SK-N-SH treated with all-trans-retinoic acid at 6 μM for 48 hours (cell line): ENCODE data around the gene KDM4C.

Experiments
- ATAC-seq: fragments of 200-7000 bp; cut with Tn5 transposase; 3 replicates; pipeline ENCODE4 v1.9.1; 2020; ENCODE audit warnings: mild to moderate bottlenecking, moderate library complexity
- ARNTL ChIP-seq: fragments of 450-650 bp; formaldehyde crosslinking; IDR thresholded peaks from 2 replicates; pipeline ENCODE4 v1.5.0; 2020; ENCODE audit warnings: low read depth, mild to moderate bottlenecking, moderate library complexity, borderline replicate concordance
- BACH2 ChIP-seq: fragments of 250-450 bp; sonication (Bioruptor Pico); IDR thresholded peaks from 2 replicates; pipeline ENCODE4 v1.9.0; 2021; ENCODE audit warnings: mild to moderate bottlenecking, borderline replicate concordance
- CSDC2 ChIP-seq: fragments of 250-450 bp; sonication (Bioruptor Pico); IDR thresholded peaks from 2 replicates; pipeline ENCODE4 v1.5.0; 2020; ENCODE audit warnings: mild to moderate bottlenecking, moderate library complexity
- ESRRG ChIP-seq: fragments of 250-450 bp; sonication (Bioruptor Pico); IDR thresholded peaks from 2 replicates; pipeline ENCODE4 v1.6.1; 2021; ENCODE audit warnings: mild to moderate bottlenecking
- GLIS3 ChIP-seq: fragments of 250-450 bp; sonication (Bioruptor Pico); IDR thresholded peaks from 2 replicates; pipeline ENCODE4 v1.5.0; 2020; ENCODE audit warnings: mild to moderate bottlenecking, moderate library complexity
- ISL1 ChIP-seq: fragments of 250-450 bp; sonication (Bioruptor Pico); IDR thresholded peaks from 2 replicates; pipeline ENCODE4 v2.1.2; 2022; ENCODE audit warnings: mild to moderate bottlenecking, moderate library complexity
- OSR1 ChIP-seq: fragments of 250-450 bp; sonication (Bioruptor Pico); IDR thresholded peaks from 2 replicates; pipeline ENCODE4 v1.8.0; 2022; ENCODE audit warnings: moderate library complexity, mild to moderate bottlenecking, inconsistent platforms
- PPARA ChIP-seq: fragments of 250-450 bp; sonication (Bioruptor Pico); IDR thresholded peaks from 2 replicates; pipeline ENCODE4 v1.5.0; 2020; ENCODE audit warnings: mild to moderate bottlenecking, borderline replicate concordance
- RARB ChIP-seq: fragments of 250-450 bp; sonication (Bioruptor Pico); IDR thresholded peaks from 2 replicates; pipeline ENCODE4 v1.8.0; 2021; ENCODE audit warnings: mild to moderate bottlenecking, moderate library complexity
- SNAI2 ChIP-seq: fragments of 250-450 bp; sonication (Bioruptor Pico); IDR thresholded peaks from 2 replicates; pipeline ENCODE4 v1.5.0; 2020; ENCODE audit warnings: mild to moderate bottlenecking, moderate library complexity
- TCF4 ChIP-seq: fragments of 250-450 bp; sonication (Bioruptor Pico); IDR thresholded peaks from 2 replicates; pipeline ENCODE4 v1.8.0; 2021; ENCODE audit warnings: mild to moderate bottlenecking, moderate library complexity, borderline replicate concordance
- TOX ChIP-seq: fragments of 250-450 bp; sonication (Bioruptor Pico); IDR thresholded peaks from 2 replicates; pipeline ENCODE4 v1.8.0; 2021; ENCODE audit warnings: mild to moderate bottlenecking, moderate library complexity, borderline replicate concordance
- ZC3H10 ChIP-seq: fragments of 250-450 bp; sonication (Bioruptor Pico); IDR thresholded peaks from 2 replicates; pipeline ENCODE4 v1.5.1; 2021; ENCODE audit warnings: mild to moderate bottlenecking, moderate library complexity
- ZFP3 ChIP-seq: fragments of 250-450 bp; sonication (Bioruptor Pico); IDR thresholded peaks from 2 replicates; pipeline ENCODE4 v1.5.0; 2020; ENCODE audit warnings: mild to moderate bottlenecking, moderate library complexity
- ZFP30 ChIP-seq: fragments of 450-650 bp; formaldehyde crosslinking; IDR thresholded peaks from 2 replicates; pipeline ENCODE4 v1.5.0; 2022; ENCODE audit warnings: mild to moderate bottlenecking, moderate library complexity
- ZNF565 ChIP-seq: fragments of 450-650 bp; formaldehyde crosslinking; conservative IDR thresholded peaks from 2 replicates; pipeline ENCODE4 v1.5.0; 2020; ENCODE audit warnings: low read depth, mild to moderate bottlenecking, moderate library complexity
- ZNF70 ChIP-seq: fragments of 450-650 bp; formaldehyde crosslinking; IDR thresholded peaks from 2 replicates; pipeline ENCODE4 v1.5.0; 2020; ENCODE audit warnings: mild to moderate bottlenecking, moderate library complexity
- ZNF8 ChIP-seq: fragments of 450-650 bp; formaldehyde crosslinking; IDR thresholded peaks from 2 replicates; pipeline ENCODE4 v1.5.0; 2020; ENCODE audit warnings: mild to moderate bottlenecking, moderate library complexity
- TF ChIP-seq, protein P1 (sequence below): fragments of 250-450 bp; sonication (Bioruptor Pico); IDR thresholded peaks from 2 replicates; pipeline ENCODE4 v1.8.0; 2020; ENCODE audit warnings: mild to moderate bottlenecking, moderate library complexity, borderline replicate concordance
- TF ChIP-seq, protein P2 (sequence below): fragments of 250-450 bp; sonication (Bioruptor Pico); IDR thresholded peaks from 2 replicates; pipeline ENCODE4 v1.5.1; 2020; ENCODE audit warnings: low read depth, mild to moderate bottlenecking, moderate library complexity
- TF ChIP-seq, protein P3 (sequence below): fragments of 250-450 bp; sonication (Bioruptor Pico); IDR thresholded peaks from 2 replicates; pipeline ENCODE4 v1.8.0; 2021; ENCODE audit warnings: low read depth, mild to moderate bottlenecking, moderate library complexity, borderline replicate concordance
- TF ChIP-seq, protein P4 (sequence below): fragments of 250-450 bp; sonication (Bioruptor Pico); IDR thresholded peaks from 2 replicates; pipeline ENCODE4 v1.5.1; 2021; ENCODE audit warnings: mild to moderate bottlenecking, moderate library complexity
- TF ChIP-seq, protein P5 (sequence below): fragments of 250-450 bp; sonication (Bioruptor Pico); IDR thresholded peaks from 2 replicates; pipeline ENCODE4 v1.5.0; 2020; ENCODE audit warnings: mild to moderate bottlenecking, moderate library complexity

Gene KDM4C

DNA sequence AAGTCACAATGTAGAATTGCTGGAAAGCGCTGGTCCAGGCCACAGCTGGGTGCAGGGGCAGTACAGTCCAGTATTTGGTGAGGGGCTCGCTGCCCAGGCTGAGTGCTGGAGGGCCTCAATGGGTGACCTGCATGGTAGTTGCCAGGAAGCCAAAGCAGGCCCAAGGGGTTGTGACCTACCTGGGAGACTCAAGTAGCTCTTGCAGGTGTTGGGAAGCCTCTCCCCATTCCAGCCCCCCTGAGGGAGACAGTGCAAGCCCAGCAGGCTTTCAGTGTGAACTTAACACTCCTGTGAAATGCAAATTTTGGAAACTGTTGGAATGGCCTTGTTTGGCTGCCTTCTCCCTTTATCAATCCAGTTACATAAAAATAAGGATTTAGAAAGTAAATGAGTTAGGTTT, 13.9 kb downstream of the KDM4C start:
- no peak for ATAC-seq
- TF ChIP-seq, protein P1, sequence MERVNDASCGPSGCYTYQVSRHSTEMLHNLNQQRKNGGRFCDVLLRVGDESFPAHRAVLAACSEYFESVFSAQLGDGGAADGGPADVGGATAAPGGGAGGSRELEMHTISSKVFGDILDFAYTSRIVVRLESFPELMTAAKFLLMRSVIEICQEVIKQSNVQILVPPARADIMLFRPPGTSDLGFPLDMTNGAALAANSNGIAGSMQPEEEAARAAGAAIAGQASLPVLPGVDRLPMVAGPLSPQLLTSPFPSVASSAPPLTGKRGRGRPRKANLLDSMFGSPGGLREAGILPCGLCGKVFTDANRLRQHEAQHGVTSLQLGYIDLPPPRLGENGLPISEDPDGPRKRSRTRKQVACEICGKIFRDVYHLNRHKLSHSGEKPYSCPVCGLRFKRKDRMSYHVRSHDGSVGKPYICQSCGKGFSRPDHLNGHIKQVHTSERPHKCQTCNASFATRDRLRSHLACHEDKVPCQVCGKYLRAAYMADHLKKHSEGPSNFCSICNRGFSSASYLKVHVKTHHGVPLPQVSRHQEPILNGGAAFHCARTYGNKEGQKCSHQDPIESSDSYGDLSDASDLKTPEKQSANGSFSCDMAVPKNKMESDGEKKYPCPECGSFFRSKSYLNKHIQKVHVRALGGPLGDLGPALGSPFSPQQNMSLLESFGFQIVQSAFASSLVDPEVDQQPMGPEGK (CRISPR knock-in tag): no peak
- TF ChIP-seq ZNF8 (CRISPR knock-in tag) (no peak), ZC3H10 (CRISPR knock-in tag) (no peak), ISL1 (CRISPR knock-in tag) (no peak), BACH2 (no peak), TOX (no peak), ZNF565 (no peak), TCF4 (no peak), PPARA (CRISPR knock-in tag) (no peak), ZNF70 (CRISPR knock-in tag) (no peak), GLIS3 (CRISPR knock-in tag) (no peak)
- TF ChIP-seq, protein P2, sequence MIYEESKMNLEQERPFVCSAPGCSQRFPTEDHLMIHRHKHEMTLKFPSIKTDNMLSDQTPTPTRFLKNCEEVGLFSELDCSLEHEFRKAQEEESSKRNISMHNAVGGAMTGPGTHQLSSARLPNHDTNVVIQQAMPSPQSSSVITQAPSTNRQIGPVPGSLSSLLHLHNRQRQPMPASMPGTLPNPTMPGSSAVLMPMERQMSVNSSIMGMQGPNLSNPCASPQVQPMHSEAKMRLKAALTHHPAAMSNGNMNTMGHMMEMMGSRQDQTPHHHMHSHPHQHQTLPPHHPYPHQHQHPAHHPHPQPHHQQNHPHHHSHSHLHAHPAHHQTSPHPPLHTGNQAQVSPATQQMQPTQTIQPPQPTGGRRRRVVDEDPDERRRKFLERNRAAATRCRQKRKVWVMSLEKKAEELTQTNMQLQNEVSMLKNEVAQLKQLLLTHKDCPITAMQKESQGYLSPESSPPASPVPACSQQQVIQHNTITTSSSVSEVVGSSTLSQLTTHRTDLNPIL (CRISPR knock-in tag): no peak
- TF ChIP-seq, protein P3, sequence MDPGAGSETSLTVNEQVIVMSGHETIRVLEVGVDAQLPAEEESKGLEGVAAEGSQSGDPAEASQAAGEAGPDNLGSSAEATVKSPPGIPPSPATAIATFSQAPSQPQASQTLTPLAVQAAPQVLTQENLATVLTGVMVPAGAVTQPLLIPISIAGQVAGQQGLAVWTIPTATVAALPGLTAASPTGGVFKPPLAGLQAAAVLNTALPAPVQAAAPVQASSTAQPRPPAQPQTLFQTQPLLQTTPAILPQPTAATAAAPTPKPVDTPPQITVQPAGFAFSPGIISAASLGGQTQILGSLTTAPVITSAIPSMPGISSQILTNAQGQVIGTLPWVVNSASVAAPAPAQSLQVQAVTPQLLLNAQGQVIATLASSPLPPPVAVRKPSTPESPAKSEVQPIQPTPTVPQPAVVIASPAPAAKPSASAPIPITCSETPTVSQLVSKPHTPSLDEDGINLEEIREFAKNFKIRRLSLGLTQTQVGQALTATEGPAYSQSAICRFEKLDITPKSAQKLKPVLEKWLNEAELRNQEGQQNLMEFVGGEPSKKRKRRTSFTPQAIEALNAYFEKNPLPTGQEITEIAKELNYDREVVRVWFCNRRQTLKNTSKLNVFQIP (CRISPR knock-in tag): no peak
- TF ChIP-seq, protein P4, sequence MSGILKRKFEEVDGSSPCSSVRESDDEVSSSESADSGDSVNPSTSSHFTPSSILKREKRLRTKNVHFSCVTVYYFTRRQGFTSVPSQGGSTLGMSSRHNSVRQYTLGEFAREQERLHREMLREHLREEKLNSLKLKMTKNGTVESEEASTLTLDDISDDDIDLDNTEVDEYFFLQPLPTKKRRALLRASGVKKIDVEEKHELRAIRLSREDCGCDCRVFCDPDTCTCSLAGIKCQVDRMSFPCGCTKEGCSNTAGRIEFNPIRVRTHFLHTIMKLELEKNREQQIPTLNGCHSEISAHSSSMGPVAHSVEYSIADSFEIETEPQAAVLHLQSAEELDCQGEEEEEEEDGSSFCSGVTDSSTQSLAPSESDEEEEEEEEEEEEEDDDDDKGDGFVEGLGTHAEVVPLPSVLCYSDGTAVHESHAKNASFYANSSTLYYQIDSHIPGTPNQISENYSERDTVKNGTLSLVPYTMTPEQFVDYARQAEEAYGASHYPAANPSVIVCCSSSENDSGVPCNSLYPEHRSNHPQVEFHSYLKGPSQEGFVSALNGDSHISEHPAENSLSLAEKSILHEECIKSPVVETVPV (CRISPR knock-in tag): no peak
- TF ChIP-seq, all 23 proteins: peak for 0

DNA sequence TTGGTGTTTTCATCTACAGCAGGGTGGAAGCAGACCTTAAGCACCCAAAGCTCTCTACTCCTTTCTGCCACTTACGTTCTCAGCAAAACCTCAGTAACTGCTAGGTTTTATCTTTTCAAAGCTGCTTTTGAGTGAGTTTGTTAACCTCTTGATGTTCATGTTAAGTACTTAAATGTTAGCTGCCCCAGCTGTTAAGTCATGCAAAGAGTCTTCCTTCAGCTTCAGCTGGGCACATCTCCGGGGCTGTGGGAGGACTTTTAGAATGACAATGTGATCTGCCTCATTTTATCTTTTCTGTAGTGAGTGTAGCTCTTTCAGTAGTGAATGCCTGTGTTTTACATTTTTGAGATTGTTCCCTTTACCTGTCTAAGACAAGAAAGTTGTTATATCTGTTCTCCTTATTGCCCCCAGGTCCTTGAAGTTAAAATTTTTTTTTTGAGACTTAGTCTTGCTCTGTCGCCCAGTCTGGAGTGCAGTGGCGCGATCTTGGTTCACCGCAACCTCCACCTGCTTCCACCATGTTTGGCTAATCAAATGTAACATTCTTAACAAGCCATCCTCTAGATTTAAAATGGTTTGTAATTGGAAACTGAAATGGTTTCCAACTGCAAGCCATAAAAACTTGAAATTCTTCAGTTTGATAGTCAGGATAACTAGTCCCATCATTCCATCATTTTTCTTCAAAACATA, 19.6 kb downstream of the KDM4C start:
- no peak for TF ChIP-seq RARB (CRISPR knock-in tag)
- TF ChIP-seq ZNF70 (CRISPR knock-in tag): no peak
- TF ChIP-seq, all 23 proteins: peak for 0
- ATAC-seq: no peak

DNA sequence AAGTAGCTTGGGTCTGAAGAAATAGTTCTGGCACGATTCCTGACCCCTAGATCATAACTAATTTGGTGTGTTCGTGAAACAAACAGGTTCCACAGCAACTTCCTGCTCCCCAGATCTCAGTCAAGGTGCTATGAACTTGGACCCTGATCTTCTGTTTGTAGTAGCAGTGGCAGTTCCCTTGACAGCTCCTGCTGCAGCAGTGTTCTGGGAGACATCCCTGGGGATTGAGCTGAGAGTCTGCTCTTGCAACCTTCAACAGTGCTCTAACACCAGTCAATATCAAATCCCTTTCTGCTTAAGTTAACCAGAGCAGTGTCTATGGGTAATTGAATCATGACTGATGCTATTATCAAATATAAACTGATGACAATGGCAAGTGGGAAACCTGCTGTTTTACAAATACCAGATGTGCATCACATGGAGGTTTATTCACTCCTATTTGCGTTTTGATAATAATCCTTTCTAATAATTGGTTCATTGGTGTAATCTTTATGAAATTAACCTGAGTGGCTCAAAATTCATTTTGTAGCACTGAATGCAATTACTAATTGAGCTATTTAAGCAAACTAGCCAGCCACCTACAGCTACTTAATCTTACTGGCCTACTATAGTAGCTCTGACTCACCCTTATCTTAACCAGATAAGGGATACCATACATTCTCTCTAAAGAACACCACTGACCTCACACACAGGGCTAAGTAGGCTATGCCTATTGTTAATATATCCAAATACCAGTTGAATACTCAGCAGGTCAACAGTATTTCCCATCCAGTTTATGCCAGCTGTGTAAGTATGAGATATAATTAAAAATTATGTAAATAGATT, 21.9 kb downstream of the KDM4C start:
- peak; percentile 90 for ATAC-seq
- no peak for TF ChIP-seq OSR1 (CRISPR knock-in tag)
- no peak for TF ChIP-seq ARNTL (CRISPR knock-in tag)
- TF ChIP-seq, protein P4 (CRISPR knock-in tag): no peak
- 0 out of 2 replicates have a peak, but pooled peaks have one; percentile 62 for TF ChIP-seq ESRRG (CRISPR knock-in tag)
- 0 out of 2 replicates have a peak, but pooled peaks have one; percentile 3 for TF ChIP-seq GLIS3 (CRISPR knock-in tag)
- TF ChIP-seq ZFP30 (CRISPR knock-in tag): no peak
- TF ChIP-seq, protein P3 (CRISPR knock-in tag): no peak
- TF ChIP-seq TCF4: peak; percentile 95
- TF ChIP-seq SNAI2 (CRISPR knock-in tag): peak; percentile 88
- no peak for TF ChIP-seq ZC3H10 (CRISPR knock-in tag)
- TF ChIP-seq, protein P5, sequence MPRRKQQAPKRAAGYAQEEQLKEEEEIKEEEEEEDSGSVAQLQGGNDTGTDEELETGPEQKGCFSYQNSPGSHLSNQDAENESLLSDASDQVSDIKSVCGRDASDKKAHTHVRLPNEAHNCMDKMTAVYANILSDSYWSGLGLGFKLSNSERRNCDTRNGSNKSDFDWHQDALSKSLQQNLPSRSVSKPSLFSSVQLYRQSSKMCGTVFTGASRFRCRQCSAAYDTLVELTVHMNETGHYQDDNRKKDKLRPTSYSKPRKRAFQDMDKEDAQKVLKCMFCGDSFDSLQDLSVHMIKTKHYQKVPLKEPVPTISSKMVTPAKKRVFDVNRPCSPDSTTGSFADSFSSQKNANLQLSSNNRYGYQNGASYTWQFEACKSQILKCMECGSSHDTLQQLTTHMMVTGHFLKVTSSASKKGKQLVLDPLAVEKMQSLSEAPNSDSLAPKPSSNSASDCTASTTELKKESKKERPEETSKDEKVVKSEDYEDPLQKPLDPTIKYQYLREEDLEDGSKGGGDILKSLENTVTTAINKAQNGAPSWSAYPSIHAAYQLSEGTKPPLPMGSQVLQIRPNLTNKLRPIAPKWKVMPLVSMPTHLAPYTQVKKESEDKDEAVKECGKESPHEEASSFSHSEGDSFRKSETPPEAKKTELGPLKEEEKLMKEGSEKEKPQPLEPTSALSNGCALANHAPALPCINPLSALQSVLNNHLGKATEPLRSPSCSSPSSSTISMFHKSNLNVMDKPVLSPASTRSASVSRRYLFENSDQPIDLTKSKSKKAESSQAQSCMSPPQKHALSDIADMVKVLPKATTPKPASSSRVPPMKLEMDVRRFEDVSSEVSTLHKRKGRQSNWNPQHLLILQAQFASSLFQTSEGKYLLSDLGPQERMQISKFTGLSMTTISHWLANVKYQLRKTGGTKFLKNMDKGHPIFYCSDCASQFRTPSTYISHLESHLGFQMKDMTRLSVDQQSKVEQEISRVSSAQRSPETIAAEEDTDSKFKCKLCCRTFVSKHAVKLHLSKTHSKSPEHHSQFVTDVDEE (CRISPR knock-in tag): peak; percentile 85; the same call in 1 of the 2 replicates
- no peak for TF ChIP-seq TOX
- no peak for TF ChIP-seq CSDC2 (CRISPR knock-in tag)
- no peak for TF ChIP-seq ZFP3 (CRISPR knock-in tag)
- peak; percentile 84 for TF ChIP-seq ISL1 (CRISPR knock-in tag)
